ENCODE measurements around the gene DISC1. TPM values are rescaled to one million over a fixed set of nuclear protein-coding genes. Genes with fewer than 3 reads are reported as not detected.
"Not testable (repeated sequence)": the region's sequence is repeated elsewhere in the genome, so short reads cannot be mapped to it uniquely, and the experiment has no call there.

The DISC1 gene
- total and polyA plus RNA-seq, 7 donors = 1.2 to 14.1 (median 5.8) TPM

DNA sequence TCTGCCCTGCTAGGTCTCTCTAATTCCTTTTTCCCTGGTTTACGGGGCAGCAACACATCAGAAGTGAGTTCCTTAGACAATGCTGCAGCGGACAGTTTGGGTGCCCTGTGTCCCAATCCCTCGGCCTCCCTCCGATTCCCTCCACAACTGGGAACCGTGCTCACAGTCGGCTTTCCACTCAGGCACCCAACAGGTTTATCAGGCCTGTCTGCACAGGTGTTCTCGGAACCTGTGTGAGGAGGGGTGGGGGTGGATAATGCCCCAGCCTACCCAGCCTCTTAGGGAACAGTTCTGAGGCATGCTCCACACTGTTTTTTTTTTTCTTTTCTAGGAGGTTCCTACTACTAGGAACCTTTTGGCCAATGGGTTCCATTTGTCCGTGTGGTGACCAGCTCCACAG, 131.2 kb downstream of the DISC1 start:
- Histone ChIP-seq H3K4me1 (no peaks in the 10 kb centered on the region), H3K36me3 (peaks cover 0 to 5% (median 0%) of the 10 kb centered on the region in 4 donors), H3K4me3 (no peak overlapping the region), H3K27me3 (no peaks in the 10 kb centered on the region), H3K27ac (no peak overlapping the region), H3K9me3 (peaks cover 0 to 12% (median 7%) of the 10 kb centered on the region in 4 donors)
- TF ChIP-seq POLR2AphosphoS5 (IDR thresholded peaks at IDR 0.05) = no peak
- TF ChIP-seq EP300 (IDR thresholded peaks at IDR 0.05) = no peak
- TF ChIP-seq, protein P1, sequence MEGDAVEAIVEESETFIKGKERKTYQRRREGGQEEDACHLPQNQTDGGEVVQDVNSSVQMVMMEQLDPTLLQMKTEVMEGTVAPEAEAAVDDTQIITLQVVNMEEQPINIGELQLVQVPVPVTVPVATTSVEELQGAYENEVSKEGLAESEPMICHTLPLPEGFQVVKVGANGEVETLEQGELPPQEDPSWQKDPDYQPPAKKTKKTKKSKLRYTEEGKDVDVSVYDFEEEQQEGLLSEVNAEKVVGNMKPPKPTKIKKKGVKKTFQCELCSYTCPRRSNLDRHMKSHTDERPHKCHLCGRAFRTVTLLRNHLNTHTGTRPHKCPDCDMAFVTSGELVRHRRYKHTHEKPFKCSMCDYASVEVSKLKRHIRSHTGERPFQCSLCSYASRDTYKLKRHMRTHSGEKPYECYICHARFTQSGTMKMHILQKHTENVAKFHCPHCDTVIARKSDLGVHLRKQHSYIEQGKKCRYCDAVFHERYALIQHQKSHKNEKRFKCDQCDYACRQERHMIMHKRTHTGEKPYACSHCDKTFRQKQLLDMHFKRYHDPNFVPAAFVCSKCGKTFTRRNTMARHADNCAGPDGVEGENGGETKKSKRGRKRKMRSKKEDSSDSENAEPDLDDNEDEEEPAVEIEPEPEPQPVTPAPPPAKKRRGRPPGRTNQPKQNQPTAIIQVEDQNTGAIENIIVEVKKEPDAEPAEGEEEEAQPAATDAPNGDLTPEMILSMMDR (IDR thresholded peaks at IDR 0.05) = no peak
- TF ChIP-seq POLR2A (IDR thresholded peaks at IDR 0.05) = no peak
- DNase-seq = no peak
- intact Hi-C loops (cut with DNase I) = loop anchor here (5.0 kb wide), 1 partner anchor 1485 kb away; no protein-coding TSS in a partner anchor
- 96% methylated on average over 8 of the region's 8 CpGs for WGBS, 2 donors

DNA sequence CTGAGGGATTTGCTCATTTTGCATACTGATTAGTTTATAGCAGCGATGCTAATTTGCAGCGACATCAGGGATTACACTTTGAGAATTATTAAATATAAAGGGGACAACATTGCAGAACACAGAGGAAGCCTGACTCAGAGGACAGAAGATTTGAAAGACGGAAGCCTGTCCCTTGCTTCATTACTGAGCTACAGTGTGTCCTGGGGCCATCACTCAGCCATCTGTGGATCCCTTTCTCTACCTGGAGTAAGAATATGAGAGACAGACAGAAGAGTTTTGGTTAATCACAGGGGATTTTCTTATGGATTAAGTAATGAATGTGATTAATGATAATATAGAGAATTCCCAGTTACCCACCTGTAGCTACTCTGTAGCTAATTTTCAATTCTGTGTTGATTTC, 134.7 kb downstream of the DISC1 start:
- DNase-seq = no peak
- Histone ChIP-seq H3K27me3 (no peaks in the 10 kb centered on the region), H3K36me3 (no peaks in the 10 kb centered on the region), H3K4me3 (no peak overlapping the region), H3K27ac (no peak overlapping the region), H3K9me3 (no peaks in the 10 kb centered on the region), H3K4me1 (no peaks in the 10 kb centered on the region)
- TF ChIP-seq POLR2AphosphoS5 (IDR thresholded peaks at IDR 0.05) (no peak), POLR2A (IDR thresholded peaks at IDR 0.05) (no peak), EP300 (IDR thresholded peaks at IDR 0.05) (no peak)
- TF ChIP-seq, protein P1 (IDR thresholded peaks at IDR 0.05) = no peak
- 92 to 96% methylated on average over 3 of the region's 3 CpGs for WGBS, 2 donors
- intact Hi-C loops (cut with DNase I) = no loop called here

DNA sequence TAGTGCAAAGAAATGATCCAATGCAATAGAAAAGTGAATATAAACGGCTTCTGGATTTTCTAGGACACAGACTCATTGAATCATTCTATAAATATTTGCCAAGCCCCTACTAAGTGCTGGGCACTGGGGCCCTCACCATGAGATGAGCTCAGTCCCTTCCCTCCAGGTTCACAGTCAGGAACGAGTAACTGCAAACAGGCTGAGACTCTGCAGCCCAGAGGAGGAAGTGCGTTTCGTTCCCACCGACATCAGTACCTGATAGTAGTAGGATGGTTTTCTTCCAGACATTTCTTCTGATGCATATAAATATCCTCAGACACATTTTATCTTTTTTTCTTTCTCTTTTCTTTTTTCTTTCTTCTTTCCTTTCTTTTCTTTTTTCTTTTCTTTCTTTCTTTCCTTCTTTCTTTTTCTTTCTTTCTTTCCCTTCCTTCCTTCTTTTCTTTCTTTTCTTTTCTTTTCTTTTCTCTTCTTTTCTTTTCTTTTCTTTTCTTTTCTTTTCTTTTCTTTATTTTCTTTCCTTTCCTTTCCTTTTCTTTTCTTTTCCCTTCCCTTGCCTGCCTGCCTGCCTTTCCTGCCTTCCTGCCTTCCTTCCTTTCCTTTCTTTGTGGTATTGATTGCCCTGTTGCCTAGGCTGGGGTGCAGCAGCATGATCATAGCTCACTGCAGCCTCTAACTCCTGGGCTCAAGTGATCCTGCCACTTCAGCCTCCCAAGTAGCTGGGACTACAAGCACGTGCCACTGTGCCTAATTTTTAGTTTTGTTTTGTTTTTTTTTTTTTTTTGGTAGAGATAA, 135.4 kb downstream of the DISC1 start:
- Histone ChIP-seq H3K36me3 (no peaks in the 10 kb centered on the region), H3K4me3 (no peak overlapping the region), H3K27me3 (no peaks in the 10 kb centered on the region), H3K4me1 (no peaks in the 10 kb centered on the region), H3K9me3 (no peaks in the 10 kb centered on the region), H3K27ac (no peak overlapping the region)
- WGBS, 2 donors = 87 to 89% methylated on average over 6 of the region's 6 CpGs
- TF ChIP-seq POLR2A (IDR thresholded peaks at IDR 0.05) (no peak), POLR2AphosphoS5 (IDR thresholded peaks at IDR 0.05) (no peak), EP300 (IDR thresholded peaks at IDR 0.05) (no peak)
- TF ChIP-seq, protein P1 (IDR thresholded peaks at IDR 0.05) = no peak
- no peak for DNase-seq
- intact Hi-C loops (cut with DNase I) = no loop called here

DNA sequence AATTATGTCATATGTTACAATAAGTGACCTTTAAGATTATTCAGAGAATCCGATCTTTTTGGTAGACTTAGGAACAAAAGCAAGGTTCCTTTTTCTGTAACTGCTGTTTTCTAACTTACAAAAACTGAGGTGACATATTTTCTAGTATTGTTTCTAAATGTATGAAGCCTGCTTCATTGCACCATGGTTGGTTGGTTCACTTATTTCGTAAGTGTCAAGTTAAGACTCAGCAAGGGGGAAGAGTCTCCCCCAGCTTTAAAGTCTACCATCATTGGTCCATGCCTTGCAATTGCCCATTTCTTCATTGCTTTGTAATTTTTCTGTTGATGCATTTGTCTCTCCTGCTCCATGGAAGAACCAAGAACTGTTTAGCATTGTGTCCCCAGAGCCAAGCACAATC, 136.9 kb downstream of the DISC1 start:
- Histone ChIP-seq H3K4me3 (no peak overlapping the region), H3K4me1 (no peaks in the 10 kb centered on the region), H3K27ac (no peak overlapping the region), H3K9me3 (no peaks in the 10 kb centered on the region), H3K27me3 (no peaks in the 10 kb centered on the region), H3K36me3 (no peaks in the 10 kb centered on the region)
- 81 to 91% methylated on average over 2 of the region's 2 CpGs for WGBS, 2 donors
- TF ChIP-seq, protein P1 (IDR thresholded peaks at IDR 0.05) = no peak
- TF ChIP-seq EP300 (IDR thresholded peaks at IDR 0.05) (no peak), POLR2A (IDR thresholded peaks at IDR 0.05) (no peak), POLR2AphosphoS5 (IDR thresholded peaks at IDR 0.05) (no peak)
- no peak for DNase-seq
- intact Hi-C loops (cut with DNase I) = no loop called here

DNA sequence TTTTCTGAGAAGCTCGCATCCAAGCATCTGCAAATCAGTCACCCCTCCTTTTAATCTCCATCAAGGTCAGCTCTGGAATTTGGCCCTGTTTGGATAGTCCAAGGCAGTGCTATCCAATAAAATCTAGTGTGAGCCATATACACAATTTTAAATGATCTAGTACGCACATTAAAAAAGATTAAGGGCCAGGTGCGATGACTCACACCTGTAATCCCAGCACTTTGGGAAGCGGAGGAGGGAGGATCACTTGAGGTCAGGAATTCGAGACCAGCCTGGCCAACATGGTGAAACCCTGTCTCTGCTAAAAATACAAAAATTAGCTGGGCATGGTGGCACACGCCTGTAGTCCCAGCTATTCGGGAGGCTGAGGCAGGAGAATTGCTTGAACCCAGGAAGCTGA, 139.2 kb downstream of the DISC1 start:
- H3K36me3 ChIP-seq; DNase-seq; H3K9me3 ChIP-seq; H3K27me3 ChIP-seq; intact Hi-C loops (cut with DNase I); H3K4me3 ChIP-seq; H3K27ac ChIP-seq; H3K4me1 ChIP-seq: not testable (repeated sequence)
- 81 to 92% methylated on average over 7 of the region's 7 CpGs for WGBS, 2 donors
